Natural killer cell (primary cell): Measurements from ENCODE around the gene ATP5ME. TPM values are rescaled to one million over a fixed set of nuclear protein-coding genes. Genes with fewer than 3 reads are reported as not detected.

Source experiments
- ATAC-seq, 3 donors: fragments of 150-1000 bp in 2 of 3; fragments of 200-7000 bp in 1 of 3; cut with Tn5 transposase; 1 replicate in 1 of 3; 2 replicates in 2 of 3; pipeline ENCODE4 v1.10.0; 2021; ENCODE audit warnings: mild to moderate bottlenecking in 2 of 3, moderate library complexity in 2 of 3
- DNase-seq, 2 donors: peaks; one replicate each; pipeline versions ENCODE4 v3.0.0 to v3.0.0-alpha.2; 2013 to 2021; ENCODE audit warnings: mixed read lengths in 1 of 2
- H3K27ac ChIP-seq: one replicate; pipeline ENCODE4 v1.5.1; 2013; ENCODE audit warnings: mild to moderate bottlenecking, low read length
- H3K27me3 ChIP-seq: one replicate; pipeline ENCODE4 v1.6.1; 2013; ENCODE audit warnings: low read length; ENCODE audit not compliant: control insufficient read depth, insufficient read depth
- H3K36me3 ChIP-seq: one replicate; pipeline ENCODE4 v1.6.1; 2013; ENCODE audit warnings: low read length; ENCODE audit not compliant: control insufficient read depth, insufficient read depth
- H3K4me1 ChIP-seq: one replicate; pipeline ENCODE4 v1.6.1; 2013; ENCODE audit warnings: low read length; ENCODE audit not compliant: control insufficient read depth, insufficient read depth
- H3K4me3 ChIP-seq: one replicate; pipeline ENCODE4 v1.5.1; 2013; ENCODE audit warnings: low read length
- H3K9me3 ChIP-seq: one replicate; pipeline ENCODE4 v1.6.1; 2013; ENCODE audit warnings: low read length; ENCODE audit not compliant: control insufficient read depth, insufficient read depth
- H3K27ac Mint-ChIP-seq, 2 donors: one replicate each; pipeline ENCODE4 v1.8.0; 2022; ENCODE audit warnings: mild to moderate bottlenecking in 2 of 2, mixed read lengths in 2 of 2, moderate library complexity in 1 of 2
- H3K27me3 Mint-ChIP-seq, 2 donors: one replicate each; pipeline ENCODE4 v1.8.0; 2022; ENCODE audit warnings: low read depth in 2 of 2, mixed read lengths in 2 of 2
- H3K36me3 Mint-ChIP-seq: one replicate; pipeline ENCODE4 v1.8.0; 2022; ENCODE audit warnings: mixed read lengths
- H3K4me1 Mint-ChIP-seq, 2 donors: one replicate each; pipeline ENCODE4 v1.8.0; 2022; ENCODE audit warnings: mixed read lengths in 2 of 2
- H3K4me3 Mint-ChIP-seq: one replicate; pipeline ENCODE4 v1.8.0; 2022; ENCODE audit warnings: mild to moderate bottlenecking, moderate library complexity, mixed read lengths
- H3K9me3 Mint-ChIP-seq, 2 donors: one replicate each; pipeline ENCODE4 v1.8.0; 2022; ENCODE audit warnings: mixed read lengths in 2 of 2
- WGBS: methylation state at CpG from one replicate; pipeline ENCODE4 v1.1.7; 2013; ENCODE audit warnings: missing lambda C conversion rate; ENCODE audit not compliant: insufficient coverage; 5-methylcytosine and 5-hydroxymethylcytosine counted together
- intact Hi-C: fragments of 100-400 bp; cut with micrococcal nuclease; formaldehyde crosslinking; loops from one replicate; pipeline ENCODE4 v1.14.2; 2022
- total RNA-seq, 4 donors: library from RNA; stranded (reverse); fragments of 120-200 nt in 1 of 4; gene quantifications; one replicate each; pipeline versions ENCODE4 v1.2.3 to v1.2.4, GENCODE V29; 2013 to 2022
- TF ChIP-seq, protein P1 (sequence below): fragments of 200-600 bp; IDR thresholded peaks from one replicate; pipeline ENCODE4 v1.8.0; 2022; ENCODE audit warnings: antibody characterized with exemption

Gene ATP5ME
- total RNA-seq, 3 donors from 2014 or later (not counting 1 experiment from before 2014, with no cell fraction given), result 114 to 140 (median 136) TPM

- Mint-ChIP-seq H3K4me3 (no peak overlapping the region), H3K4me1 (peaks cover 16 to 32% of the 10 kb centered on the region in 2 donors), H3K27me3 (no peaks in the 10 kb centered on the region), H3K9me3 (no peaks in the 10 kb centered on the region), H3K36me3 (no peaks in the 10 kb centered on the region), H3K27ac (peak overlapping the region in 1 of 2 donors; percentile 58)
- DNase-seq, result peak in 1 of 2 donors; percentile 68
- Histone ChIP-seq H3K27me3 (no peaks in the 10 kb centered on the region), H3K27ac (no peak overlapping the region), H3K4me1 (peaks cover 51% of the 10 kb centered on the region), H3K36me3 (no peaks in the 10 kb centered on the region), H3K9me3 (no peaks in the 10 kb centered on the region), H3K4me3 (no peak overlapping the region)
- WGBS, result 56% methylated on average over 19 of the region's 19 CpGs
- no peak for ATAC-seq
- intact Hi-C loops, result no loop called here
- TF ChIP-seq, protein P1, sequence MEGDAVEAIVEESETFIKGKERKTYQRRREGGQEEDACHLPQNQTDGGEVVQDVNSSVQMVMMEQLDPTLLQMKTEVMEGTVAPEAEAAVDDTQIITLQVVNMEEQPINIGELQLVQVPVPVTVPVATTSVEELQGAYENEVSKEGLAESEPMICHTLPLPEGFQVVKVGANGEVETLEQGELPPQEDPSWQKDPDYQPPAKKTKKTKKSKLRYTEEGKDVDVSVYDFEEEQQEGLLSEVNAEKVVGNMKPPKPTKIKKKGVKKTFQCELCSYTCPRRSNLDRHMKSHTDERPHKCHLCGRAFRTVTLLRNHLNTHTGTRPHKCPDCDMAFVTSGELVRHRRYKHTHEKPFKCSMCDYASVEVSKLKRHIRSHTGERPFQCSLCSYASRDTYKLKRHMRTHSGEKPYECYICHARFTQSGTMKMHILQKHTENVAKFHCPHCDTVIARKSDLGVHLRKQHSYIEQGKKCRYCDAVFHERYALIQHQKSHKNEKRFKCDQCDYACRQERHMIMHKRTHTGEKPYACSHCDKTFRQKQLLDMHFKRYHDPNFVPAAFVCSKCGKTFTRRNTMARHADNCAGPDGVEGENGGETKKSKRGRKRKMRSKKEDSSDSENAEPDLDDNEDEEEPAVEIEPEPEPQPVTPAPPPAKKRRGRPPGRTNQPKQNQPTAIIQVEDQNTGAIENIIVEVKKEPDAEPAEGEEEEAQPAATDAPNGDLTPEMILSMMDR, result no peak
Measured at GRCh38 chr4:683982-684622, 10.0 kb upstream of the ATP5ME start.

DNA sequence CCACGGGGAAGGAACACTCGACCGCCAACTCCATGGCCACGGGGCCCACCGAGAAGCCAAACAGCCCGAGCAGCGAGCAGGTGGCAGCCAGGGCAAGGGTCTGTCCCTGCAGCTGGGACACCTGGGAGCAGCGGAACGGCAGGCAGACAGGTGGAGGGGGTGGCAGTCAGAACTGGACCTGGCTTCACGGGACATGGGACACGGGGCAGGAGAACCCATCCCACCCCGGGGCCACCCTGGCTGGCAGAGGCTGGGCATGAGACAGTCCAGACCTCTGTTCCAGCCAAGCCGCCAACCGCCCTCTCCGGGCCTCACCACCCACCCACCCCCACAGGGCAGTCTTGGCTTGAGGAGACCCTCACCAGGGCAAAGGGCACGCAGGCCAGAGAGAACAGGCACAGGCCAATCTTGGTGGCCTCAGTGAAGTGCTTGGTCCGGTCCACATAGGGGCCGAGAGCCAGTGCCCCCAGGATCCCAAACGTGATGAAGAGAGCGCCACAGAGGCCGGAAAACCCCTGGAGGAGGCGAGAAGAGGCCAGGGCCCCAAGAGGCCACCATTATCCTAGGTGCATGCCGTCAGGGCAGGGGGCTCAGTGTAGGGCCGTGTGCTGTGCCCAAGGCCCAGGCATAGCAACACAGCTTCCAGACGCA is 9.3 kb upstream of the ATP5ME start:
- Mint-ChIP-seq H3K9me3 (no peaks in the 10 kb centered on the region), H3K27me3 (no peaks in the 10 kb centered on the region), H3K4me3 (no peak overlapping the region), H3K36me3 (no peaks in the 10 kb centered on the region), H3K27ac (peak overlapping the region in 1 of 2 donors; percentile 58), H3K4me1 (peaks cover 16 to 32% of the 10 kb centered on the region in 2 donors)
- no peaks in the 10 kb centered on the region for H3K36me3 ChIP-seq
- WGBS, result 72% methylated on average over 25 of the region's 25 CpGs
- TF ChIP-seq, protein P1, result no peak
- intact Hi-C loops, result no loop called here
- ATAC-seq (no peak), DNase-seq (no peak)
- no peaks in the 10 kb centered on the region for H3K27me3 ChIP-seq
- no peak overlapping the region for H3K4me3 ChIP-seq
- H3K27ac ChIP-seq, result no peak overlapping the region
- no peaks in the 10 kb centered on the region for H3K9me3 ChIP-seq
- peaks cover 46% of the 10 kb centered on the region for H3K4me1 ChIP-seq

DNA sequence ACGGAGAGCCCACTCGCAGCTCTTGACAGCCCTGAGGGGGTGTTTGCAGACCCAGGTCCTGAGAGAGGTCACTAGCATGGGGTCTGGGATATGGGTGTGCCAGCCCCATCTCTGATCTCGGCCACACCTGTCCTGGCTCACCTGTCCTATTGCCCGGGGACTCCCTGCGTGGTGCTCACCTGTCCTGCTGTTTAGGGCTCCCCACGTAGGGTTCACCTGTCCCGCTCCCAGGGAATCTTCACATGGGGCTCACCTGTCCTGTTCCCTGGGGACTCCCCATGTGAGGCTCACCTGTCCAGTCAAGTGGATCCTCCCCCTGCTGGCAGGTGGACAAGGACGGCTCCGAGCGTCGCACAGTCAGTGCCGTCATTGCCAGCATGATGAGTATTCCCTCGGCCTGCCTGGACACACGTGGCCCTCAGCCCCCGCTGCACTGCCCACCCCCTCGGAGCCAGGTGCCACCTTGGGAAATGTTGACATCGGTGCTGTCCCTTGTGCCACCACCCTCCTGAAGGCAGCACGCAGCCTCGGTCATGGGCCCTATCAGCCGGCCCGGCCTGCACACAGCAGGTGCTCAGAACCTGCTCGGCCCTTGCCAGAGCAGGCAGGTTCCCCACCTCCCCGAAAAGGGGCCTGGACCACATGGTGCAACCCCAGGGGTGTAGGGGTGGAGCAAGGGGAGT is 8.6 kb upstream of the ATP5ME start:
- Histone ChIP-seq H3K9me3 (no peaks in the 10 kb centered on the region), H3K27ac (no peak overlapping the region), H3K4me3 (no peak overlapping the region), H3K27me3 (no peaks in the 10 kb centered on the region), H3K4me1 (peaks cover 39% of the 10 kb centered on the region), H3K36me3 (no peaks in the 10 kb centered on the region)
- Mint-ChIP-seq H3K36me3 (no peaks in the 10 kb centered on the region), H3K27me3 (no peaks in the 10 kb centered on the region), H3K4me1 (peaks cover 13 to 29% of the 10 kb centered on the region in 2 donors), H3K27ac (no peak overlapping the region), H3K9me3 (no peaks in the 10 kb centered on the region), H3K4me3 (peak overlapping the region; percentile 47)
- TF ChIP-seq, protein P1, result no peak
- ATAC-seq, result no peak
- WGBS, result 93% methylated on average over 23 of the region's 23 CpGs
- DNase-seq, result no peak
- intact Hi-C loops, result no loop called here
